SU-DHL-6 (cell line): ENCODE data around the gene VAMP1.

Source experiments
- CTCF ChIP-seq: fragments of 200-600 bp; sonication (generic); IDR thresholded peaks from one replicate; pipeline ENCODE4 v1.5.1; 2017; ENCODE audit warnings: antibody characterized with exemption, mild to moderate bottlenecking, low read length, moderate library complexity; ENCODE audit not compliant: insufficient read depth, poor library complexity, severe bottlenecking
- EZH2phosphoT487 ChIP-seq: fragments of 200-600 bp; sonication (generic), shearing (Covaris generic); conservative IDR thresholded peaks from 2 replicates; pipeline ENCODE4 v1.6.1; 2018; ENCODE audit warnings: mild to moderate bottlenecking, antibody characterized with exemption, low read length, moderate library complexity, mixed read lengths

GRCh38 chr12:6472491-6472890, 2.0 kb upstream of the VAMP1 start:
- no peak for TF ChIP-seq CTCF
- no peak for TF ChIP-seq EZH2phosphoT487
